PC-3 (cell line): ENCODE measurements around the gene PRDM12. TPM values are rescaled to one million over a fixed set of nuclear protein-coding genes. Genes with fewer than 3 reads are reported as not detected.

Experiments
- ATAC-seq: fragments of 200-7000 bp; cut with Tn5 transposase; 2 replicates; pipeline ENCODE4 v1.9.1; 2020; ENCODE audit warnings: mild to moderate bottlenecking, moderate library complexity
- BruUV-seq: library from RNA; stranded (reverse); fragments of 400-500 nt; replicated peaks from 2 replicates; lab custom pipeline; 2021; lab: Mats Ljungman, UMichigan
- CTCF ChIA-PET: fragments of 300-600 bp; sonication (Branson Sonifier 250); formaldehyde crosslinking; loops from one replicate; lab custom pipeline; 2022; ENCODE audit warnings: antibody characterized with exemption; lab: Charles Lee
- POLR2A ChIA-PET: fragments of 300-600 bp; sonication (Branson Sonifier 250); formaldehyde crosslinking; loops from one replicate; lab custom pipeline; 2022; ENCODE audit warnings: antibody characterized with exemption; ENCODE audit not compliant: unreplicated experiment; lab: Charles Lee
- DNase-seq: peaks from one replicate; pipeline ENCODE4 v3.0.0-alpha.2; 2015
- H2AFZ ChIP-seq: fragments of 300-600 bp; sonication (generic); 2 replicates; pipeline ENCODE4 v1.6.0; 2016; ENCODE audit warnings: antibody characterized with exemption, low read length
- H3F3A ChIP-seq: fragments of 300-600 bp; sonication (generic); one replicate; pipeline ENCODE4 v1.6.0; 2017; ENCODE audit warnings: antibody characterized with exemption, low read length, control low read depth, mild to moderate bottlenecking; ENCODE audit not compliant: unreplicated experiment
- H3K27ac ChIP-seq: fragments of 300-600 bp; sonication (generic); 2 replicates; pipeline ENCODE4 v1.5.1; 2016; ENCODE audit warnings: mild to moderate bottlenecking, low read length
- H3K27me3 ChIP-seq: fragments of 300-600 bp; sonication (generic); 2 replicates; pipeline ENCODE4 v1.6.1; 2016; ENCODE audit warnings: low read length, mixed read lengths
- H3K36me3 ChIP-seq: fragments of 300-600 bp; sonication (generic); 2 replicates; pipeline ENCODE4 v1.6.1; 2016; ENCODE audit warnings: low read depth, mixed run types, low read length, mixed read lengths
- H3K4me1 ChIP-seq: fragments of 300-600 bp; sonication (generic); 2 replicates; pipeline ENCODE4 v1.5.1; 2016; ENCODE audit warnings: low read length; ENCODE audit not compliant: insufficient read depth
- H3K4me2 ChIP-seq: fragments of 300-600 bp; sonication (generic); 2 replicates; pipeline ENCODE4 v1.6.0; 2016; ENCODE audit warnings: low read length
- H3K4me3 ChIP-seq: fragments of 300-600 bp; sonication (generic); 2 replicates; pipeline ENCODE4 v1.5.1; 2016; ENCODE audit warnings: mild to moderate bottlenecking, low read length, mixed read lengths
- H3K79me2 ChIP-seq: fragments of 300-600 bp; sonication (generic); 2 replicates; pipeline ENCODE4 v1.6.1; 2017; ENCODE audit warnings: low read length, mixed read lengths
- H3K9ac ChIP-seq: fragments of 300-600 bp; sonication (generic); 2 replicates; pipeline ENCODE4 v1.6.0; 2016; ENCODE audit warnings: mild to moderate bottlenecking, low read length
- H3K9me2 ChIP-seq: fragments of 300-600 bp; sonication (generic); replicated peaks from 2 replicates; pipeline ENCODE4 v1.6.1; 2016; ENCODE audit warnings: mixed run types, low read length, mixed read lengths
- H3K9me3 ChIP-seq: fragments of 300-600 bp; sonication (generic); 2 replicates; pipeline ENCODE4 v1.6.1; 2016; ENCODE audit warnings: low read length, mixed read lengths
- H4K20me1 ChIP-seq: fragments of 300-600 bp; sonication (generic); 2 replicates; pipeline ENCODE4 v1.6.1; 2016; ENCODE audit warnings: low read length, mixed read lengths
- CTCF ChIP-seq: fragments of 300-600 bp; sonication (generic); conservative IDR thresholded peaks from 2 replicates; pipeline ENCODE4 v1.5.1; 2017; ENCODE audit warnings: antibody characterized with exemption, low read depth, mild to moderate bottlenecking, low read length
- EZH2 ChIP-seq: fragments of 300-600 bp; sonication (generic); IDR thresholded peaks from one replicate; pipeline ENCODE4 v1.6.1; 2017; ENCODE audit warnings: antibody characterized with exemption, mild to moderate bottlenecking, low read length; ENCODE audit not compliant: unreplicated experiment
- EZH2phosphoT487 ChIP-seq: fragments of 300-600 bp; sonication (generic); IDR thresholded peaks from 2 replicates; pipeline ENCODE4 v1.6.1; 2018; ENCODE audit warnings: mild to moderate bottlenecking, antibody characterized with exemption, low read length, borderline replicate concordance
- intact Hi-C: fragments of 100-400 bp; cut with micrococcal nuclease; formaldehyde crosslinking; loops from 2 replicates; pipeline ENCODE4 v1.9.0; 2023
- total RNA-seq: library from RNA; depleted of rRNA; stranded (reverse); fragments of >200 nt; gene quantifications from 2 replicates; pipeline ENCODE4 v1.2.3, GENCODE V29; 2014

The PRDM12 gene
- total RNA-seq, 1 experiment from 2014 or later: not detected

- Histone ChIP-seq H3K4me3 (no peak overlapping the region), H3K79me2 (no peaks in the 10 kb centered on the region), H3K9me3 (no peaks in the 10 kb centered on the region), H3K4me1 (no peaks in the 10 kb centered on the region), H3K9me2 (no peaks in the 10 kb centered on the region), H3K27me3 (no peaks in the 10 kb centered on the region), H2AFZ (no peak overlapping the region), H3K9ac (no peak overlapping the region), H3F3A (no peaks in the 10 kb centered on the region), H3K27ac (no peak overlapping the region), H4K20me1 (no peaks in the 10 kb centered on the region), H3K36me3 (no peaks in the 10 kb centered on the region; the same call in 1 of the 2 replicates), H3K4me2 (no peak overlapping the region)
- no TSS peak for BruUV-seq
- DNase-seq (no peak), ATAC-seq (no peak)
- intact Hi-C loops: no loop called here
- TF ChIP-seq CTCF (no peak), EZH2 (no peak), EZH2phosphoT487 (no peak)
- CTCF ChIA-PET: no interaction called here
- POLR2A ChIA-PET: no interaction called here
Measured at GRCh38 chr9:130630071-130630450, 34.3 kb upstream of the PRDM12 start.

GRCh38 chr9:130630506-130631330 lies 33.7 kb upstream of the PRDM12 start:
- no TSS peak for BruUV-seq
- Histone ChIP-seq H3K9me3 (no peaks in the 10 kb centered on the region), H3K4me2 (no peak overlapping the region), H4K20me1 (no peaks in the 10 kb centered on the region), H3K4me3 (no peak overlapping the region), H3K9me2 (no peaks in the 10 kb centered on the region), H3K79me2 (no peaks in the 10 kb centered on the region), H3K27me3 (no peaks in the 10 kb centered on the region), H3K27ac (no peak overlapping the region), H3F3A (no peaks in the 10 kb centered on the region), H2AFZ (no peak overlapping the region), H3K36me3 (no peaks in the 10 kb centered on the region; the same call in 1 of the 2 replicates), H3K4me1 (no peaks in the 10 kb centered on the region), H3K9ac (no peak overlapping the region)
- DNase-seq (no peak), ATAC-seq (no peak)
- POLR2A ChIA-PET: no interaction called here
- intact Hi-C loops: no loop called here
- TF ChIP-seq EZH2phosphoT487 (no peak), EZH2 (no peak), CTCF (no peak)
- CTCF ChIA-PET: no interaction called here

GRCh38 chr9:130631331-130632080 lies 32.9 kb upstream of the PRDM12 start:
- DNase-seq: no peak
- H3K9me2 ChIP-seq: no peaks in the 10 kb centered on the region
- no peak overlapping the region for H3K9ac ChIP-seq
- H3K9me3 ChIP-seq: no peaks in the 10 kb centered on the region
- H3K4me3 ChIP-seq: no peak overlapping the region
- no peaks in the 10 kb centered on the region; the same call in 1 of the 2 replicates for H3K36me3 ChIP-seq
- TF ChIP-seq EZH2phosphoT487 (no peak), EZH2 (no peak)
- H2AFZ ChIP-seq: no peak overlapping the region
- H3K79me2 ChIP-seq: no peaks in the 10 kb centered on the region
- no peaks in the 10 kb centered on the region for H3K4me1 ChIP-seq
- no peaks in the 10 kb centered on the region for H3K27me3 ChIP-seq
- ATAC-seq: no peak
- ChIA-PET CTCF (no interaction called here), POLR2A (no interaction called here)
- H3K27ac ChIP-seq: no peak overlapping the region
- no peaks in the 10 kb centered on the region for H3F3A ChIP-seq
- no peaks in the 10 kb centered on the region for H4K20me1 ChIP-seq
- intact Hi-C loops: no loop called here
- no TSS peak for BruUV-seq
- H3K4me2 ChIP-seq: no peak overlapping the region
